C1 segment of cervical spinal cord (tissue), 14 donors: ENCODE data around the gene ACTN2.

Experiments
- DNase-seq, 14 donors: peaks; one replicate each; lab custom pipeline; 2025; lab: John Stamatoyannopoulos, UW

Gene ACTN2

DNA sequence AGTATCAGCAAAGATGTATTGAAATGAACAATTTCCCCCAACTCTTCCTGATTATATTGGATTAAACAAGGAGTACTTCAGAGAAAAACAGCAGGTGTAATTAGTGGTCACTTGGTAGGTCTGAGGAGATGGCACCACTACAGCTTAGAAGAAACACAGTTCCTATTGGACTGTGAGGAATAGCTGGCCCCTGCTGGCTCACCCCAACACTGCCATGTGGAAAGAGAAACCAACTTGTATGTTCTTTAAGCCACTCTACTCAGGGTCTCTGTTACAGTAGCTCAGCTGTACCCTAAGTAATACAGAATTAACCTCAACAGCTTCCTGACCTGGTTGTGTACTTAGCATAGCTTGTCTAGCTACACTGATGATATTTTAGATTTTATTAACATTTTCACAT, 82.3 kb downstream of the ACTN2 start:
- no peak for DNase-seq

DNA sequence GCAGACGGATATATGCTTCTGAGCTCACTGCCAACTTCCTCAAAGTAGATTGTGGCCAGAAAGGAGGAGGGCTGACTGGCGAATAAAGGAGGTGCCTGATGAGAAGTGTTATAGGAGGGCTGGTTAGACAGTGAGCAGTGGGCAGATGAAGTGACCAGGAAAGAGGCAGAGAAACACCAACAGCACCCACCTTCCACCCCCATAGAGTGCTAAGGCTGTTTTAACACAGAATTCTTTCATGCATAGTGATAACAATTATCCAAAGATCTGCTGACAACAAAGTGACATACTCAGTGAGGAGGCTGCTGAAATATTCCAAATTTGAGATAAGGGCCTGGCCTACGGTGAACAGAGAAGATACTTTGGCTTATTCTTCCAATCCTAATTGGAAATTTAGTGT, 87.6 kb downstream of the ACTN2 start:
- no peak for DNase-seq

DNA sequence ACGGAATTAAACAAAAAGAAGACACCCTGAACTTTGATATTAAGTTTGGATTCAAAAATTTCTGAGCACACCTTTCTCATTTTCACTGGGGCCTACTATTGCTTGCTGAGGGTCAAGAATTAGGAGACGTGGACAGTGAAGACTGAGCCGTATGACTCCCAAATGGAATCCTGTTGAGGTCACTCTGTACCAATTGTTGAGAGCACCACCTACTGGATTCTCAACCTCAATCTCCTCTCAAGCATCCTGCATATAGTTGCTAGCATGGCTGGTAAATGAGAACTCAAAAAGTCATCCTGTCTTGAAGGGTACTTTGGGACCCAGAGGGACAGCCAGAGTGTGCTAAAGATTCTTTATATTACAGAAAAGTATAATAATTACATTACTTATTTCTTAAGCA, 88.6 kb downstream of the ACTN2 start:
- no peak for DNase-seq

DNA sequence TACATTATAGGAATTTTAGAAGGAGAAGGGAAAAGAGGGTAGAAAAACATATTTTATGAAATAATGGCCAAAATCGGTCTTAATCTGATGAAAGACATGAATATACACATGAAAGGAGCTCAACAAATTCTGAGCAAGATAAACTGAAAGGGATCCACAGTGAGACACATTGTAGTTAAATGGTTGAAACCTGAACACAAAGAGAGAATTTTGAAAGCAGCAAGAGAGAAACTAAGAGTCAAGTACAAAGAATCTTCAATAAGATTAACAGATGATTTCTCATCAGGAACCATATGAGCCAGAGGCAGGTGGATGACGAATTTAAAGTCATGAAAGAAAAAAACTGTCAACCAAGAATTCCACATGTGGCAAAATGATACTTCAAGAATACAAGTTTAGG, 93.0 kb downstream of the ACTN2 start:
- DNase-seq, result no peak

DNA sequence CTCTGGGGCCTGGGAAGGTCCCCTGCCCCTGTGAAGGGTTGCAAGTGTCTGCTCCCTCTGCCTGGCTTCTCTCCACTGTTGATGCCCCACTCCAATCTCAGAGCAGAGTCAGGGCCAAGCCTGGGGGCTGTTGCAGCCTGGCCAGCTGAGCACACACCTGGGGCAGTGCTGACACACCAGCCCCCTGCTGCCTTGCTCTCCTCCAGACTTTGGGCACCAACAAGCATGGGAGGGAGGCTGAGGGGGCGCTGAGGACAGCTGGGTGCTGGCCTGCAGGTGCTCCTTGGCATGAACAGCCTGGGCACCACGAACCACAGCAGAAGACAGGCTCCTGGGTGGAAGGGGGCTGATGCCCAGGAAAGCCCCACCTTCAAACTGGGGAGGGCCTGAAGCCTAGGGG, 99.2 kb downstream of the ACTN2 start:
- DNase-seq, result no peak

DNA sequence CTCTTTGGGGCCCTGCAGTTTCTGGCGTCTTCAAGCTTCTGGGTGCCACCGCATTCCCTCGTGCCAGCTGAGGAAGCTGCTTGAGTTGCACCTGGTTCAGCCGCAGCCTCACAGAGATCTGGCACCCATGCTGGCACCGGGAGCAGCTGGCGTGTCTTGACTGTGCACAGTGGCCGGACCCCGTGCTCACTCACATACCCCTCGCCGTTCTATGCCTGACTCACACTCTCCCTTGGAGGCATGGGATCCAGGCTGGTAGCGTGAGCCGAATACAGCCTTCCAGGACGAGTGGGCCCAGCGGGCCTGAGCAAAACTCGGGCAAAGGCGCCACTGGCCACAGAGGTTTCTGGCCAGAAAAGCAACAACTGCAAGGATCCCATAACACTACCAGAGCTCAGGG, 100.2 kb downstream of the ACTN2 start:
- DNase-seq, result no peak

DNA sequence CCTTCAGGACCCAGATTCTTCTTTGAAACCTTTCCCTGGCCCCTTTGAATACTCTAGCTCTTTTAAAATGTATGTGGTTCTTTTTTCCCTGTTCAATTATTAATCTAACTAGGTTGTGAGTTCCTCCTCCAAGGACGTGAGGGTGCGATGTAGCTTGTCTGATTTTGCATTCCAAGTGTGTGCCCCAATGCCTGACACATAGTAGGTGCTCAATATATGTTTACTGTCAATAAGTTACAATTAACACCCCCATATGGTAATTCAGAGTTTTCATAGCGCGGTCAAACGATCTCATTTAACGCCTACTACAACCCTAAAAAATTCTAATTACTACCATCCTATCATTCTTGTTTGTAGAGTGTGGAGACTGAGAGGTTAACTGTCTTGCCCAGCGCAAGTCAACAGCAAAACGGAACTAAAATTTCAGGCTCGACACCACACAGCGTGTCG, 108.3 kb downstream of the ACTN2 start:
- DNase-seq, result no peak

DNA sequence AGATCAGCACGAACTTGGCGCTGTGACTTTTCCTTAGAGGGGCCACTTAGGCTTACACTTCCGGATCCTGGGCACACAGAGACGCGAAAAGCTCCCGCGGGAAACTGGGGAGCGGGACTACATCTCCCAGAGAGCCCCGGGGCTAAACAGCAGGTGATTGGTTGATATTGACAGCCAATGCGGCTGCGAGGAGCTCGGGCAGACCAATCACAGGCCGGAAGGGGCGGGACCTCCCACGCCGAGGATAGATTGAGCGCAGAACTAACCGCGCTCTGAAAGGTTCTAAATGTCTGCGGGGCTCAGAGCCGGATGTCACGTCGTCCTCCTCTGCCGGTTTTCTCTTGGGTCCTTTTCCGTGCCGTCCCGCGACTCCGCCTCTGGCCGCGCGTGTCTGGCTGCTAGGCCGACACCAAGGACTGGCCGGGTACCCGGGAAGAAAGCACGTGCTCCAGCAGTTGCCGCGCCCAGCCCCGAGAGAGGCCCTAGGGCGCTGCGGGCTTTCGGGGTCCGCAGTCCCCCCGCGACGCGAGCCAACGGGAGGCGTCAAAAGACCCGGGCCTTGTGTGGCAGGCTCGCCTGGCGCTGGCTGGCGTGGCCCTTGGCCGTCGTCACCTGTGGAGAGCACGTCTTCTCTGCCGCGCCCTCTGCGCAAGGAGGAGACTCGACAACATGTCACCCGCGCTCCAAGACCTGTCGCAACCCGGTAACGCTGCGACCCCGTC, 108.9 kb downstream of the ACTN2 start, which contains the start of gene MTR:
Gene MTR (plus strand): TSS at position 258 of the 722 bp plus-strand sequence. CDS start 412 bp downstream, at position 670.
- peak; percentile 64 to 98 (median 96) for DNase-seq

DNA sequence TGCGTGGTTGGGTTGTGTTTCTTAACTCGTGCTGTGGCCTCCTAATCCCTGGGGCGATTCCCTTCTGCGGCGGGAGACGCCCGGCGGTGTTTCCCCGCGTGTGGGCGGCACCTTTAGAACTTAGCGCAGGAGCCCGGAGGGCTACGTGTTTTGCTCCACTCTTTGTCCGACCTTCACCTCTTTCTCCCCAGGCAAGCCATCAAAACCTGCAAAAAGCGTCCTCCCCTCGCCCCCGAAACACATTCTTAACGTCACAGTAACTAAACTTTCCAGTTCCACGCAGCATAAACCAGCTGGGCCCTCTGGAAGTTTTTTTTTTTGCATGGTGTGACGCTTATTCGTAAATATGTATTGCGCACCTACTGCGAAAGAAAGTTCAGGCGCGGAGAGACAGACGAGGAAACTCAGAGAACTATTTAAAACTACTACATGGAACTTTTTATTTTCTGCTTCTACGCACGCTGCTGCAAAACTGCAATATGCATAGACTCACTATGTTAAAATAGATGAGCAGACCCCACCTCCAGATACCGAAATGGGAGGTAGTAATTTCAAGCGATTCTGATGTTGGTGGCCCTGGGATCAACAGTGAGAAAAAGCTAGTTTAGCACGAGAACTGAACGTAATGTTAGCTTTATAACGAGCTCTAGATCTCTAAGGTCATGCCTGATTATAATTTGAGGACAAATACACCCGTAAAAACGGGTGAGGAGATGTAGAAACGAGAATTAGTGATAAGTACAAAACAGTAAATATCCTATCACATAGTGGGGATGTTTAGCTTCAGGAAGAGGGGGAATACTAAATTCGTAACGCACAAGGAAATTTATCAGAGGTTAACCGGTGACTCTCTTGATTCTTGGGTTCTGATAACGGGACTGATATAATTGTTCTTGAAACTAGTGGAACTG, 109.7 kb downstream of the ACTN2 start:
- DNase-seq, result peak in 4 of 14 donors; percentile 16 to 50 (median 34)

DNA sequence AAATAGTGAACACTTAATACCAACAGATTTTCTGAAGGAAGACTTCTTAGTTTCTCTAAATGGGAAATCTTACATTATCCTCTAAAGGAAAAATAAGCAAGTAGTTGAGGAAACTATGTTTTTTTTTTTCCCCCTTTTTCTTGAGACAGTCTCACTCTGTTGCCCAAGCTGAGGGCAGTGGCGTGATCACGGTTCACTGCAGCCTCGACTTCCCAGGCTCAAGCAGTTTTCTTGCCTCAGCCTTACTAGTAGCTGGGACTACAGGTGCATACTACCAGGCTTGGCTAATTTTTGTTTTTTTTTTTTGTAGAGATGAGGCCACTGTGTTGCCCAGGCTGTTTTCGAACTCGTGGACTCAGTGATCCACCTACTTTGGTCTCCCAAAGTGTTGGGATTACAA, 112.7 kb downstream of the ACTN2 start:
- no peak for DNase-seq

DNA sequence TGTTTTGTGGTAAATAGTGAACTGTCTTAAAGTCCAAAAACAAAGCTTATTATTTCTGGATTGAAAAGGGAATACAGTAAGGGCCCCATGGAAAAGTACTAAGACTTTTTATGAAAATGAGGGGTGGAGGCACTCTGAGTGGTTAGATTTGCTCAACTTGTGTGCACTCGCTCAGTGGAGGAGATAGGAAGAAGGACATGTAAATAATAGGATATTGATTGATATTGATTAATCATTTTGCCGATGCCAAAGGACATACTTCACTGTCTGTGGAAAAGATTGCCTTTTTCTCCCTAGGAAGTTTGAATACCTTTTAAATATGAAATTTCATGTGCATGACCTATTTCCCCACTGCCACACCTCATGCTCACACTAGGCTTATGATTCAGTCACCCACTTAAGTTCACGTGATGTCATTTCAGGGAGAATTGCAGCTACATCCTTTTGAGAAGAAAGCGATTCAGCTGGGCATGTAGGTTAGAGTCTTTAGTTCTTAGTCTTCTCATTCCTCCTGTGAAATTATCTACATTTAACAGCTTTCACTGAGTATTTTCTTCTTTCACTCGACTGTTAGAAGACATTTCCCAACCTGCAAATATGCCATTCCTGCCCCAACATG, 113.8 kb downstream of the ACTN2 start:
- no peak for DNase-seq

DNA sequence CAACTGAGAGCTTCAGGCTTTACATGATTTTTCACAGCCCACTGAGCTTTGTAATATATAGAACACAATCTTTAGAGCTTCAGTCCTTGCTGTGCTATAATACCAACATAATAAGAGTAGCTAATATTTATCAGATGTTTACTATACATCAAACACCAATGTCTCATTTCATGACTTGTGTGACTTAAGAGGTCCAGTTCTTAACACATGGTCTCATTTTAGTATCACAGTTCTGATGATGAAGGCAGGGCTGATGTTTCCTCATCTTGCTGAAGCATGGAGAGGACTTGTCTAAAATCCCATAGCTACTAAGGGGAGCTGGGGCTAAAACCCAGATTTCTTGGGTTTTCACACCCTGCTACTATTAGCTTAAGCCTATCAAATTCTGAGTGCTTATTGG, 114.3 kb downstream of the ACTN2 start:
- no peak for DNase-seq

DNA sequence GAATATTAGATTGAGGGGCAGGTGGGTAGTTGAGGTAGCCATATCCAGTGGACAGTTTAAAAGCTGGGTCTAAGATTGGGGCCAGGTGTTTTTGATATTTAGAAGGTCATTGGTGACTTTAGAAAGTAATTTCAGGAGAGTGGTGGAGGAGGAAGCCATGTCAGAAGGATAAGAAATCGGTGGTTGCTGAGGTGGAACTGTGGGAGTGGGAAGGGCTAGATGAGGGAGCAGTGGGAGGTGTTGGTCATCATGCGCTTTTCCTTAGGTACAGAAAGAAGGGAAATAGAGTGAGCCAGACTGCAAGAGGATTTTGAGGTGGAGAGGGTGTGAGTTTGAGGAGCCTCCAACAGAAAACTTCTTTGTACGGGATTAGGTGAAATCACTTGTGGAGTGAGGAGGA, 116.0 kb downstream of the ACTN2 start:
- no peak for DNase-seq

DNA sequence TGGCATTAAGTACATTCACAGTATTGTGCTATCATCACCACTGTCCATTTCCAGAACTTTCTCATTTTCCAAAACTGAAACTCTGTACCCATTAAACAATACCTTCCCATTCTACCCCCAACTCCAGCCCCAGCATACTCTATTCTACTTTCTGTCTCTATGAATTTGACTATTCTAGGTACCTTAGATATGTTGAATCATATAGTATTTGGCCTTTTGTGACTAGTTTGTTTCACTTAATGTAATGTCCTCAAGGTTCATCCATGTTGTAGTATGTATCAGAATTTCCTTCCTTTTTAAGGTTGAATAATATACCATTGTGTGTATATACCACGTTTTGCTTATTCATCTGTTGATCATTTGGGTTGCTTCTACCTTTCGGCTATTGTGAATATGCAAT, 120.3 kb downstream of the ACTN2 start:
- DNase-seq, result no peak

DNA sequence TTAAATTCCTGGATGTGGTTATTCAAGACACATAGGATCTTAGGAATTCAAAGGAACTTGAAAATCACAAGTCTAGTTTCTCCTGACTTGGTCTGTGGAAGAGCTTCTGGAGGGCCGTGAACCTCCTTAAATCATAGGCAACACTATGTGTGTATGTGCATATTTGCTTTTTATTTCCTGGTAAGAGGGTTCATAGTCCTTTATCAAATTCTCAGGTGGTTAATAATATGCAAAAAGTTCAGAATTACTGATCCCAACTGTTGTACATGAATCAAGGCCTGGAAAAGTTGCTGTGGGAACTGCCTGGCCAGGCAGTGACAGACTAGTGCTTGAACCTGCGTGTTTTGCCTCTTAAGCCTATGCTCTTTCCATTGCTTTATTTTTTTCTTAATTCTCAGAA, 121.7 kb downstream of the ACTN2 start:
- DNase-seq, result no peak

DNA sequence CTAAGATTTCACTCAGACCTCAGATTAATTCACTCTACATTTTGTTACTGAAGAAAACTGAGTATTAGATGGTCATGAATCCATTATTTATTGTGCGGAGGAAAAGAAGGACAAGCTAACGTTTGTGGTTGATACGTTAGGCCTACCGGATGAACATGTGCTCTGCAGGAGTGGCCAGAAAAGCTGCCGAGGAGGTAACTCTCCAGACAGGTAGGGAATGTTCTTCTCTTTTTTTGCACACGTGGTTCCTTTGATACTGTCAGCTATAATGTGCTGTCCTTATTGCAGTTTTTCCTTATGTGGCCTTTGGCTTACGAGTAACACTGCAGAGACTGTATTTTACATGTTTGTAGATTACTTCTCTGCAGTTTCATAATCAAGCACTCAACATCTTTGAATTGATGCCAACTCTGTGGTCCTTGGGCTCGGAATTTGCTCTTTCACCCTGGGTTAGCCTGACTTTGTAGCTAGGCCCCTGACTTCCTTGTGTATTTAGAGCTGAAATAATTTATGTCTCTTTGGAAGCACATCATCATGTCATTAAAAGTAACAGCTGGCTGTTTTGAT, 122.3 kb downstream of the ACTN2 start:
- DNase-seq, result no peak

DNA sequence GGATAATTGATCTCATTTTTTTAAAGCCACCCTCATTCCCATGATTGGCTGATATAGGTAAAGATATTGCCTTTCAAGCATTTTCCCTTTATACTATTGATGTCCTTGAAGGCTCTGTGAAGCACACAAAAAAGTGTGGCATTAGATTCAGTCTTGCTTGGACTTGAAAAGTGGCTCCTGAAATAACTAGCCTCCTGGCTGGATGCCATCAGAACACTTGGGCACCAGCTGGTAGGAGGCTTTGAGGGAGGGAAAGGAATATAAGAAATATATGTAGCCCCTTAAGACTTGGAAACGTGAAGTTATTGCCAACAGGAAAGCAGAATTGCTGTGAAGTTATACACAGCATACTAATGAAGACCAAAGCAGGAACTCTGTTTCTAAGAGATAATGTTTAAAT, 122.8 kb downstream of the ACTN2 start:
- no peak for DNase-seq

DNA sequence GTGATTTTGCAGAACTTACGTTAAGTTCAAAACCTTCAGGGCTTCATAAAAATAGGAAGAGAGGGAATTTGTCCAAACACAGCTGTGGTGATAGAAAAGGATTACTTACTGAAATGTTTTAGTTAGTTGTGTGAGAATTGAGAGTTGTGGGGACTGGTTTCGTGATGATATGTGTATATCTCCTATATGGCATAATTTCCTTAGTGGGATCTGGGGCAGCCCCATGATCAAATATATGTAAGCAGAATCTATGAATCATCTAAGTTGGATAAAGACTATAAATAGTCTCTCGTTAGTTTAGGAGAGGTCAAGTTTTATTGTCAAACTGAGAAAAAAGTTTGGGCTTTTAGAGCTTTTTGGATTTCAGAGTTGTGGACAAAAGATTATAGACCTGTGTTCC, 123.7 kb downstream of the ACTN2 start:
- DNase-seq, result no peak

DNA sequence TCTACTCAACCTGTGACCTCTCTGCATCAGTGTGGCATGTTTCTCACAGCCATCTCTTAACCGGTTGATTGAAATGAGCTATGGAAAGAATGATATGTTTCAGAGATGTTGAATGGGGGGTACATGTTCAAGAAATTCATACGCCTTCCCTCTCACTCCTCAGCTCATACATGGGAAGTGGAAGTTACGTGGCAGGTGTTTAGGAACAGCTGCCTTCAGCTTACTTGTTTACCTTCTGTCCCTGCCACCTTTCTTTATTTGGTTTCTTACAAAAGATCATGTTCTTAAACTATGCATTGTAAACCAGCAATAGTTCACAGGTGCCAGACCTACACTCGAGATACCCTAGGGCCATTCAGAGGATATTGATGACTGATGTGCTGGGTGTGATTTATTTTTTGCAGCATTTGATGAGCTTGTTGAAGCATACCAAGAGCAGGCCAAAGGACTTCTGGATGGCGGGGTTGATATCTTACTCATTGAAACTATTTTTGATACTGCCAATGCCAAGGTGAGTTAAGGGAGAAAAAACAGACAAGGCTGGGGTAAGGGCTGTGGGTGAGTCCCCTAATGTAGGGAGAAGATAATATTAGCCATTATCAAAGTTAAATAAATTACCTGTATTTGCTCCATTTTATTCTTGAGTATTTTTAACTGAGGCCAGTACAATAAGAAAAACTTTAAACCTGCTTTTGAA, 126.2 kb downstream of the ACTN2 start:
- no peak for DNase-seq
